Measurements from ENCODE around the gene CCN5.
"Not testable (repeated sequence)": the region's sequence is repeated elsewhere in the genome, so short reads cannot be mapped to it uniquely, and the experiment has no call there.

CCN5 gene

GRCh38 chr20:44695295-44695673 is 19.9 kb upstream of the CCN5 start:
- no peak for DNase-seq

- no peak for DNase-seq
These were observed 19.4 kb upstream of the CCN5 start for GRCh38 chr20:44695674-44696300.

GRCh38 chr20:44696315-44696714 is 18.9 kb upstream of the CCN5 start:
- no peak for DNase-seq

GRCh38 chr20:44697041-44697440 is 18.1 kb upstream of the CCN5 start:
- not testable (repeated sequence) for DNase-seq

GRCh38 chr20:44698351-44698750 is 16.8 kb upstream of the CCN5 start:
- no peak for DNase-seq

GRCh38 chr20:44700306-44700705 is 14.9 kb upstream of the CCN5 start:
- no peak for DNase-seq

GRCh38 chr20:44701118-44701857 is 13.9 kb upstream of the CCN5 start:
- DNase-seq = no peak

GRCh38 chr20:44701858-44702256 is 13.3 kb upstream of the CCN5 start:
- no peak for DNase-seq

GRCh38 chr20:44702776-44703175 is 12.4 kb upstream of the CCN5 start:
- DNase-seq = no peak

- no peak for DNase-seq
These were observed 11.8 kb upstream of the CCN5 start for GRCh38 chr20:44703183-44703925.

GRCh38 chr20:44703956-44704488 is 11.1 kb upstream of the CCN5 start:
- no peak for DNase-seq

GRCh38 chr20:44704551-44704971 is 10.6 kb upstream of the CCN5 start:
- DNase-seq = no peak

GRCh38 chr20:44705364-44706094 is 9.6 kb upstream of the CCN5 start:
- DNase-seq = no peak

- DNase-seq = no peak
These were observed 8.7 kb upstream of the CCN5 start for GRCh38 chr20:44706301-44707017.

- no peak for DNase-seq
These were observed 8.1 kb upstream of the CCN5 start for GRCh38 chr20:44707018-44707579.

GRCh38 chr20:44709380-44709779 is 5.8 kb upstream of the CCN5 start:
- DNase-seq = no peak

- no peak for DNase-seq
These were observed 5.4 kb upstream of the CCN5 start for GRCh38 chr20:44709797-44710196.

GRCh38 chr20:44711237-44711636 is 3.9 kb upstream of the CCN5 start:
- no peak for DNase-seq

GRCh38 chr20:44714102-44714700 is 968 bp upstream of the CCN5 start:
- no peak for DNase-seq

- no peak for DNase-seq
These were observed 535 bp downstream of the CCN5 start for GRCh38 chr20:44715499-44716308.

All from activated CD8-positive, alpha-beta memory T cell treated with anti-CD3 and anti-CD28 coated beads, Interleukin-2, amount 50 U/mL, for 48 hours (primary cell).